Measurements from ENCODE around the gene MMD.
"Not testable (repeated sequence)": the region's sequence is repeated elsewhere in the genome, so short reads cannot be mapped to it uniquely, and the experiment has no call there.

Gene MMD

GRCh38 chr17:55436224-55437158 lies 14.9 kb upstream of the MMD start:
- no peak for TF ChIP-seq CTCF (IDR thresholded peaks at IDR 0.05; ENCODE audit: extremely low read depth, insufficient read depth, missing control alignments)
- no peak for DNase-seq (ENCODE audit: low spot score)
- in situ Hi-C loops (cut with MboI; ENCODE audit: low pct_unique_long_range_greater_than_20kb, low sequenced_read_pairs, unreplicated experiment) = no loop called here

- in situ Hi-C loops (cut with MboI; ENCODE audit: low pct_unique_long_range_greater_than_20kb, low sequenced_read_pairs, unreplicated experiment) = no loop called here
- DNase-seq (ENCODE audit: low spot score) = no peak
- no peak for TF ChIP-seq CTCF (IDR thresholded peaks at IDR 0.05; ENCODE audit: extremely low read depth, insufficient read depth, missing control alignments)
These were observed 13.8 kb upstream of the MMD start for GRCh38 chr17:55435408-55435807.

GRCh38 chr17:55434721-55435120 lies 13.1 kb upstream of the MMD start:
- no peak for TF ChIP-seq CTCF (IDR thresholded peaks at IDR 0.05; ENCODE audit: extremely low read depth, insufficient read depth, missing control alignments)
- peak; percentile 50 for DNase-seq (ENCODE audit: low spot score)
- in situ Hi-C loops (cut with MboI; ENCODE audit: low pct_unique_long_range_greater_than_20kb, low sequenced_read_pairs, unreplicated experiment) = no loop called here

GRCh38 chr17:55433629-55434422 lies 12.2 kb upstream of the MMD start:
- DNase-seq (ENCODE audit: low spot score) = no peak
- TF ChIP-seq CTCF (IDR thresholded peaks at IDR 0.05; ENCODE audit: extremely low read depth, insufficient read depth, missing control alignments) = no peak
- in situ Hi-C loops (cut with MboI; ENCODE audit: low pct_unique_long_range_greater_than_20kb, low sequenced_read_pairs, unreplicated experiment) = no loop called here

GRCh38 chr17:55433029-55433628 lies 11.5 kb upstream of the MMD start:
- in situ Hi-C loops (cut with MboI; ENCODE audit: low pct_unique_long_range_greater_than_20kb, low sequenced_read_pairs, unreplicated experiment) = no loop called here
- TF ChIP-seq CTCF (IDR thresholded peaks at IDR 0.05; ENCODE audit: extremely low read depth, insufficient read depth, missing control alignments) = no peak
- DNase-seq (ENCODE audit: low spot score) = no peak

GRCh38 chr17:55432358-55433028 lies 10.9 kb upstream of the MMD start:
- no peak for DNase-seq (ENCODE audit: low spot score)
- in situ Hi-C loops (cut with MboI; ENCODE audit: low pct_unique_long_range_greater_than_20kb, low sequenced_read_pairs, unreplicated experiment) = no loop called here
- TF ChIP-seq CTCF (IDR thresholded peaks at IDR 0.05; ENCODE audit: extremely low read depth, insufficient read depth, missing control alignments) = no peak

- not testable (repeated sequence) for DNase-seq (ENCODE audit: low spot score)
These were observed 10.3 kb upstream of the MMD start for GRCh38 chr17:55431914-55432313.

More at GRCh38 chr17:55431914-55432313, 10.3 kb upstream of the MMD start:
- in situ Hi-C loops (cut with MboI; ENCODE audit: low pct_unique_long_range_greater_than_20kb, low sequenced_read_pairs, unreplicated experiment) = not testable (repeated sequence)
